ENCODE results near the gene VAPA. TPM values are rescaled to one million over a fixed set of nuclear protein-coding genes. Genes with fewer than 3 reads are reported as not detected.

Gene VAPA
- total and polyA plus RNA-seq, 9 of the 15 experiments (the other 6 are each of a cell fraction or from before 2014, with no cell fraction given) = 219 to 902 (median 526) TPM

DNA sequence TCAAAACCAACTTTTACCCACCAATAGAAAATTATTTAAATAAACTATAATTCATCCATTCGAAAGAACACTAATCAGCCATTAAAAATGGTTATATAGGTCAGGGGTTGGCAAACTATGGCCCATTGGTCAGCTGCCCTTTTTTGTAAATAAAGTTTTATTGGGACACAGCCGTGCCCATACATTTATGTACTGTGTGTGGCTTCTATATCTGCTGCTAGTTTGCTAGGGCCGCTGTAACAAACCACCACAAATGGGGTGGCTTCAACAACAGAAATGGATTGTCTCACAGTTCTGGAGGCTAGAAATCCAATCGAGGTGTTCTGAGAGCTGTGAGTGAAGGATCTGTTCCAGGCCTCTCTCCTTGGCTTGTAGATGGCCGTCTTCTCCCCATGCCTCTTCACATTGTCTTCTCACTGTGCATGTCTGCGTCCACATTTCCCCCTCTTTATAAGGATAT is 35.0 kb upstream of the VAPA start:
- Histone ChIP-seq H4K20me1 (replicated peaks; ENCODE audit: control insufficient read depth, insufficient read depth, low read length) (no peaks in the 10 kb centered on the region), H3K79me2 (ENCODE audit: control insufficient read depth, insufficient read depth, low read length) (peaks cover 10% of the 10 kb centered on the region; the same call in 2 of the 3 replicates), H3K36me3 (ENCODE audit: control insufficient read depth, insufficient read depth, low read length) (no peaks in the 10 kb centered on the region), H3K9ac (ENCODE audit: insufficient read depth in 1 of 2, low read depth in 2 of 2, low read length in 2 of 2) (peak overlapping the region; percentile 7 to 87; a peak in 3 of 4 replicates), H3K27ac (ENCODE audit: extremely low read depth, low read depth, low read length) (peak overlapping the region; percentile 97), H3K4me3 (no peak overlapping the region), H2AFZ (ENCODE audit: low read depth, low read length) (peak overlapping the region; percentile 90), H3K27me3 (ENCODE audit: control insufficient read depth in 2 of 2, insufficient read depth in 2 of 2, low read length in 2 of 2) (no peaks in the 10 kb centered on the region), H3K4me2 (ENCODE audit: insufficient read depth, low read length) (no peak overlapping the region; the same call in 1 of the 2 replicates), H3K9me3 (replicated peaks; ENCODE audit: control insufficient read depth, insufficient read depth, low read depth, low read length) (no peaks in the 10 kb centered on the region), H3K9me1 (ENCODE audit: control insufficient read depth, insufficient read depth, low read length) (no peaks in the 10 kb centered on the region), H3K4me1 (replicated peaks in 1 of 2; ENCODE audit: control insufficient read depth in 2 of 2, insufficient read depth in 2 of 2, low read length in 2 of 2) (peaks cover 24 to 61% of the 10 kb centered on the region in 2 experiments)
- DNase-seq (ENCODE audit: extremely low read depth in 1 of 4, low spot score in 3 of 4) = peak in 1 of 4 experiments; percentile 63
- in situ Hi-C loops (cut with MboI) = no loop called here
- intact Hi-C loops (cut with micrococcal nuclease) = loop anchor here (10.0 kb wide), 1 partner anchor 194 kb away; no protein-coding TSS in a partner anchor
- FAIRE-seq = no peak
- BruUV-seq (replicated peaks) = no TSS peak
- peak; percentile 2 for ATAC-seq
- 30% methylated on average over 6 of the region's 6 CpGs for WGBS (ENCODE audit: insufficient coverage, low coverage, missing lambda C conversion rate)
- ChIA-PET CTCF (ENCODE audit: low intra/inter-chr PET ratio) (no interaction called here), POLR2A (interaction anchor here (0.6 to 2.0 kb wide), 4 partner anchors 9 to 168 kb away, joined by 3 to 10 read pairs (median 4); no protein-coding TSS in a partner anchor)
- TF ChIP-seq EWSR1 (IDR thresholded peaks at IDR 0.05; ENCODE audit: borderline replicate concordance, low read depth, partially characterized antibody) (no peak), ZNF717 (CRISPR knock-in tag; IDR thresholded peaks at IDR 0.05) (no peak), PRPF4 (IDR thresholded peaks at IDR 0.05; ENCODE audit: insufficient read depth, low read depth, low read length, poor library complexity, severe bottlenecking) (no peak), SMC3 (conservative IDR thresholded peaks at IDR 0.05; ENCODE audit: insufficient read depth, low read depth, low read length) (no peak), PYGO2 (tag; IDR thresholded peaks at IDR 0.05) (peak; percentile 37; the same call in 1 of the 2 replicates), CCNT2 (IDR thresholded peaks at IDR 0.05; ENCODE audit: borderline replicate concordance, extremely low read depth, insufficient read length, low read depth, low read length) (no peak), CSDE1 (IDR thresholded peaks at IDR 0.05) (no peak; a peak in 1 of 4 replicates), MYC (IDR thresholded peaks at IDR 0.05; ENCODE audit: low read depth, low read length) (no peak), MYC (CRISPR knock-in tag; IDR thresholded peaks at IDR 0.05; ENCODE audit: borderline replicate concordance, low read depth) (0 out of 2 replicates have a peak, but pooled peaks have one; percentile 37), DPF2 (IDR thresholded peaks at IDR 0.05) (no peak), SMARCC2 (IDR thresholded peaks at IDR 0.05; ENCODE audit: low read depth) (no peak), GATA2 (CRISPR knock-in tag; IDR thresholded peaks at IDR 0.05) (no peak), SOX6 (IDR thresholded peaks at IDR 0.05) (no peak), GTF2F1 (IDR thresholded peaks at IDR 0.05; ENCODE audit: low read depth, low read length) (no peak), MEF2D (tag; conservative IDR thresholded peaks at IDR 0.05; ENCODE audit: low read depth) (peak; percentile 74), THRAP3 (IDR thresholded peaks at IDR 0.05; ENCODE audit: borderline replicate concordance) (no peak), ZNF444 (CRISPR knock-in tag; IDR thresholded peaks at IDR 0.05) (no peak), ZNF174 (CRISPR knock-in tag; IDR thresholded peaks at IDR 0.05) (peak; percentile 83; the same call in 1 of the 2 replicates), SREBF2 (CRISPR knock-in tag; IDR thresholded peaks at IDR 0.05) (no peak), KLF10 (CRISPR knock-in tag; IDR thresholded peaks at IDR 0.05) (no peak), PURB (CRISPR knock-in tag; IDR thresholded peaks at IDR 0.05; ENCODE audit: low read depth) (no peak)
- TF ChIP-seq, protein P1, sequence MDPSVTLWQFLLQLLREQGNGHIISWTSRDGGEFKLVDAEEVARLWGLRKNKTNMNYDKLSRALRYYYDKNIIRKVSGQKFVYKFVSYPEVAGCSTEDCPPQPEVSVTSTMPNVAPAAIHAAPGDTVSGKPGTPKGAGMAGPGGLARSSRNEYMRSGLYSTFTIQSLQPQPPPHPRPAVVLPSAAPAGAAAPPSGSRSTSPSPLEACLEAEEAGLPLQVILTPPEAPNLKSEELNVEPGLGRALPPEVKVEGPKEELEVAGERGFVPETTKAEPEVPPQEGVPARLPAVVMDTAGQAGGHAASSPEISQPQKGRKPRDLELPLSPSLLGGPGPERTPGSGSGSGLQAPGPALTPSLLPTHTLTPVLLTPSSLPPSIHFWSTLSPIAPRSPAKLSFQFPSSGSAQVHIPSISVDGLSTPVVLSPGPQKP (CRISPR knock-in tag; IDR thresholded peaks at IDR 0.05) = no peak
- TF ChIP-seq, protein P2, sequence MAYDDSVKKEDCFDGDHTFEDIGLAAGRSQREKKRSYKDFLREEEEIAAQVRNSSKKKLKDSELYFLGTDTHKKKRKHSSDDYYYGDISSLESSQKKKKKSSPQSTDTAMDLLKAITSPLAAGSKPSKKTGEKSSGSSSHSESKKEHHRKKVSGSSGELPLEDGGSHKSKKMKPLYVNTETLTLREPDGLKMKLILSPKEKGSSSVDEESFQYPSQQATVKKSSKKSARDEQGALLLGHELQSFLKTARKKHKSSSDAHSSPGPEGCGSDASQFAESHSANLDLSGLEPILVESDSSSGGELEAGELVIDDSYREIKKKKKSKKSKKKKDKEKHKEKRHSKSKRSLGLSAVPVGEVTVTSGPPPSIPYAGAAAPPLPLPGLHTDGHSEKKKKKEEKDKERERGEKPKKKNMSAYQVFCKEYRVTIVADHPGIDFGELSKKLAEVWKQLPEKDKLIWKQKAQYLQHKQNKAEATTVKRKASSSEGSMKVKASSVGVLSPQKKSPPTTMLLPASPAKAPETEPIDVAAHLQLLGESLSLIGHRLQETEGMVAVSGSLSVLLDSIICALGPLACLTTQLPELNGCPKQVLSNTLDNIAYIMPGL (CRISPR knock-in tag; IDR thresholded peaks at IDR 0.05) = no peak
